Measurements from ENCODE around the gene ARL4C.

GRCh38 chr2:234502919-234503285, 6.0 kb upstream of the ARL4C start:
- TF ChIP-seq CTCF (conservative IDR thresholded peaks at IDR 0.05) (no peak), EZH2 (IDR thresholded peaks at IDR 0.05; ENCODE audit: low read depth) (no peak)
